ENCODE measurements around the gene RGS12.

The RGS12 gene

DNA sequence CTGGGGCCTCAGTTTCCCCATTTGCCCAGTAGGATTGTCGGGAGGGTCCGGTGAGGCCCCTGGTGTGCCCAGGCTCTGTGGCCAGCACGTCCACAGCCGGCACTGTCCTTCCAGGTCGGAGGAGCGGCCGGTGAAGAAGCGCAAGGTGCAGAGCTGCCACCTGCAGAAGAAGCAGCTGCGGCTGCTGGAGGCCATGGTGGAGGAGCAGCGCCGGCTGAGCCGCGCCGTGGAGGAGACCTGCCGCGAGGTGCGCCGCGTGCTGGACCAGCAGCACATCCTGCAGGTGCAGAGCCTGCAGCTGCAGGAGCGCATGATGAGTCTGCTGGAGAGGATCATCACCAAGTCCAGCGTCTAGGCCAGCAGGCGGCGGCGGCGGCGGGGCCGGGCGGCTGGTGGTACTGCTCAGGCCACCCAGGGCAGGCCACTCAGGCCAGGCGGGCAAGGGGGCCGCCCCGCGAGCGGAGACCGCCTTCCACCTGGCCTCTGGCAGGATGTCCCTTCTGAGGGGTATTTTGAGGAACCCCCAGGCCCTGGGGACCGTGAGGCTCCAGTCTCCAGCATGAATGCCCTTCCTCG, 37.1 kb upstream of the RGS12 start:
- no peak for DNase-seq

- DNase-seq = no peak
Observed at GRCh38 chr4:3256230-3257102, 36.4 kb upstream of the RGS12 start.

DNA sequence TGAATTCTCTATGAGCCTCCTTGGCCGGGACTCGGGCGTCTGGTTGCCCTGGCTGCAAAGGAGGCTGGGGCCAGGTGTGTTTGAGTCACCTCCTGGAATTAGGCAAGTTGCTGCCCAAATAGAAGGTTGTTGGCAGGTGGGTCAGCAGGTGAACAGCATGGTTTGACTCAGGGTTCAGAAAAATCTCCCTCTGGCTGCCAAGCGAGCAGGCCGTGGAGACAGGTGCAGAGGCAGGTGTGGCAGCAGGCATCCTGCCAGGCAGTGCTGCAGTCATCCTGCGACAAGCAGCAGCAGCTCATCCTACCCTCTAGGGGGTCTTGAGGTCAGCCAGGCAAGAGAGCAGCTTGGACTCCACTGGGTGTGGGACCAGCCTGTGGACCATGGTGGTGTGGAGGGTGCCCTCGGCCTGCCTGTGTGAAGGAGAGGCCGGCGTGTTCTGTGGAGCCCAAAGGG, 35.7 kb upstream of the RGS12 start:
- DNase-seq = no peak

DNA sequence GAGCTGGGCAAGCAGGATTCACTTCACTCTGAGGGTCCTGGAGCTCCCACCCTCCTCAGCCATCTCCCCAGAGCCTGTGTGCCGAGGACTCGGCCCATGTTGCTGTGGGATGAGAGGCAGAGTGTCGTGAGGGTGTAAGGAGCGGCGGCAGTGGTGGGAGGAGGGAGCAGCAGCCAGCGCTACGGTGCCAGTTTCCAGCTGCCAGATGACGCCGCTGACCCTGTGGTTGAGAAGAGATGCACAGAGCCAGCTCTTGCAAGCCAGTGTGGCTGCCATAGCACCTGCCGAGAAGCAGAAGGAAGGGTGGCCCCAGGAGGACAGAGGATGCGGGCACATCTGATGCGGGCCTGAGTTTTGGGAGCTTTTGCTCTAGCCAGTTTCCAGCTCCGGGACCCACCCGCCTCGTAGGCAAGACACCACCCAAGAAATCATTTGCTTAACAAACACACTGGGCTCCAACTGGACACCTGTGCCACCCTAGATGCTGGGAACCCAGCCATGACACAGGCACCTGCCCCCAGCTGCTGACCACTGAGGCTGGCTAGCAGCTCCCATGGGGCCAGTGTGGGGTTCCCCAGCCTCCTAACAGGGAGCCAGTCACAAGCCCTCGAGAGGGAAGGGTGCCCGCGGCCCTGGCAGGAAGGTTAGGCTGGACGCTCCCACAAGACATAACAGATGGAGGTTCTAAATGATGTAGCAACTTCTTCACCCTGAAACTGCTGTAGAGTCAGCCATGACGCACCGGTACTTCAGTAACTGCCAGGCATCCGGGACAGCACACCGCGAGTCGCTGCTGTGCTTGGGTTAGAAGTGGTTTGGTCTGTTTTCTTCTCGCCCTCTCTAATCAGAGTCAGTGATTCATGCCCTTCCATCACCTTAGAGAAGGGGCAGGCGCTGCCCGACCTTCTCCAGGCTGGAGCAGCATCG, 35.0 kb upstream of the RGS12 start:
- DNase-seq = peak; percentile 39

GRCh38 chr4:3261411-3262207, 31.2 kb upstream of the RGS12 start:
- DNase-seq = no peak

GRCh38 chr4:3262208-3263052, 30.4 kb upstream of the RGS12 start:
- DNase-seq = no peak

- no peak for DNase-seq
Observed at GRCh38 chr4:3263053-3263875, 29.6 kb upstream of the RGS12 start.

DNA sequence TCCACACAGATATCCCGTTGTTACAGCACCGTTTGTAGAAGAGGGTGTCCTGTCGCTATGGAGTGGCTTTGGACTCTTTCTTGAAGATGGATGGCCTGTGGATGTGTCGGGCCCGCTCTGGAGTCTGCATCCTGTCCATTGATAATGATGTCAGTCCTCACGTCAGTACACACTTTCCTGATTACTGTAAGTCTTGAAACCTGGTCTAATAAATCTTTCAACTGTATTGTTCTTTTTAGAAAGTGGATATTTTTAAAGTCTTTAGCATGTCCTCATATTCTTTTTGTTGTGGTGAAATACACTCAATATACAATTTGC, 29.0 kb upstream of the RGS12 start:
- DNase-seq = peak; percentile 22

DNA sequence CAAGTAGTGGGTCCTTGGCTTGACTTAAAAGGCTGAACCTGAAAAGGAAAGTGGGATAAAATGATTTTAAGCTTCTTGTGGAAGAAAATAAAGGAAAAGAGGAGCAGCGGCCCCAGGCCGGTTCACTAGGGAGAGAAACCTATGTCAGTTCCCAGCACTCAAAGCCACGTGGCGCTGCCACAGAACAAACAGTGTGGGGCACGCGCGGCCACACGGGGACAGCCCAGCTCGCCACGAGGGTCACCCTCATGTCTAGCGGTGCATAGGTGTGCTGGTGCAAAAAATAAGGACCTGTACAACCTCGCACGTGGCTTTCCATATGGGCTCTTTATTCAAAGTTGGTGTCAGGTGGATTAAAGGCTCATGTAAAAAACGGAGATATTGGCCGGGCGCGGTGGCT, 26.7 kb upstream of the RGS12 start:
- no peak for DNase-seq

DNA sequence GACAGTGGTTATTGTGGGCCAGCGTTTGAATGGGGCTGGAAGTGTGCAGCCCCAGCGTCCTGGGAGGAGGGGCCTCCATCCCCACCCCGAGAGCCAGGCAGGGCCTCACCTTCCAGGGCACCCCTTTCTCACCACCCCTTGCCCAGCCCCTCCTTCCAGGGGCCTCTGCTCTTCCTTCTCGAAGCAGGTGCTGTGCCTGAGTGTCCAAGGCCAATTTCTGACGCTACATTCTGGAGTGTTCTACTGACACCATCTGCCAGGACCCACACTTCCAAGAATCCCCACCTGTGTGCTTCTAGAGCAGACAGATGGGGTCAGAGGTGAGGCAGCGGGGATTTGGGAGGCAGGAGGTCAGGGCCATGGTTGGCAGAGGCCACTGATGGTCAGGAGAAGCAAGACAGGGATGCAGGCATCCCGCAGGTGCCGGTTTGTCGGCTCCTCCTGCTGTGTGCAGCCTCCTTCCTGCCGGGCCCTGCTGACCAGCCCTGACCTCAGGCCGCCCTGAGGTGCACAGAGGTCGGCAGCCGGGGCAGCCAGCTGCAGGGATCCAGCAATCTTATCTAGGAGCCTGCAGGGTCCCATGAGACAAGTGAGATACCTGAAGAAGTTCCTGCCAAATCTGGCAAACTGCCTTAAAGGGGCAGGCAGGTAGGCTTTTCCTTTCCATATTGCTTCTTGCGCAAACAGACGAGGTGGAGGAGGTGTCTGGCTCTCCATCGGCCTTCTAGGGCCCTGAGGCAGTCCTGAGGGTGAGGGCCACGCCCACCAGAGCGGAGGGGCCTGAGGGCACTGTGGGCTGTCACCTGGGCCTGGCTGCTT, 25.0 kb upstream of the RGS12 start:
- DNase-seq = no peak

DNA sequence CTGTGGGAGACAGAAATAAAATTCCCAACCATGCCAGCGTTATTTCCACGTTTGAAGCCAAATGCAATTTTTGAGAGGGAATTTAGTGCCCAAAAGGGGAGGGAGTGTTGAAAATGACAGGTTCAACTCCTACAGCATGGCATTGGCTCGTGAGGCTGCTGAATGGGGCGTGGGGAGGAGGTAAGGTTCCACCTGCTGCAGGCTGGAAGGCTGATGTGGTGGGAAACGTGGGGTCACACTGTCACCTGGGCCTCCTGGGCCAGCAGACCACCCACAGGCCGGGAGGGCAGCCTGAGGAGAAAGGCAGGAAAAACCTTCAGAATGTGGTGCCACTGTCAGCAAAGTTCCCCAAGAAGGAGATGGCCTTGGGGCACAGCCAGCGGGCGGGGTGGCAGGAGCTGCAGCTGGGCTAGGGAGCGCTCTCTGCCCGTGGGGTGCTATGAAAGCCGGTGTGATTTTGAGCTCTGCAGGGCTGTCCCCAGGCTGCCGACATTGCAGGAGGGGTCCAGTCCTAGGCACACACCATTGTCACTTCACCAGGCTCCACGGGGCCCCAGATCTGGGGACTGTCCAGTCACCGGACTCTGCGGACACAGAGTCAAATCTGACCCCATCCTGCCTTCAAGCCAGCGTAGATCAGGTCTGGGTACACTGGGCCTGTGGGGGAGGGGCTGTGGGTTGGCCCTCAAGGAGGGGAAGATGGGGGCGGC, 24.3 kb upstream of the RGS12 start:
- DNase-seq = no peak

GRCh38 chr4:3269105-3269927, 23.5 kb upstream of the RGS12 start:
- no peak for DNase-seq

DNA sequence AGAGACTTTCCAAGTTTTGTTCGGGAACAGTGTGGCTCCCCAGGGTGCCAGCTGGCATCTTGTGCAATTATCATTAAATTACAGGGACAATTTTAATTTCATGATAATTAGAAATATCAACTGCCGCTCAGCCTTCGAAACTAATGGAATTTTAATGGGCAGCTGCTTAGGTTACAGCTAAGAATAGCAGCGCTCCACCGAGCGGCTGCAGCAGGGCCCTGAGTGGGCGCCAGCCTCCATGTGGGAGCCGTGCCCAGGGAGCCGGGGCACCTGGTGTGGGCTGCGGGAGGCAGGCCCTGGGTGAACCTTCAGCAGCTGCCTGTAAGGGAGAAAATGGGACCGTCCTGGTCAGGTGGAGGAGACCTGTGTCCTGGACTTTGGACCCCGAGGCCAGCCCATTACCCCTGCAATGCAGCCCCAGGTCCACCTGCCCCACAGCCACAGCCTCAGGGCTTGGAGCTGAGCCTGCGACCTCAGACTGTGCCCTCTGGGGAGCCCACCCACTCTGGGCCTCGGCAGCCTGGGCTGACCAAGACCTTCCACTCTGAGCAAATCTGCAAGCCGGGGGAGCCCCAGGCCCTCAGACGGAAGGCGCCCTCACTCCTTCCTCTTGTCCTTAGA, 22.7 kb upstream of the RGS12 start:
- no peak for DNase-seq

DNA sequence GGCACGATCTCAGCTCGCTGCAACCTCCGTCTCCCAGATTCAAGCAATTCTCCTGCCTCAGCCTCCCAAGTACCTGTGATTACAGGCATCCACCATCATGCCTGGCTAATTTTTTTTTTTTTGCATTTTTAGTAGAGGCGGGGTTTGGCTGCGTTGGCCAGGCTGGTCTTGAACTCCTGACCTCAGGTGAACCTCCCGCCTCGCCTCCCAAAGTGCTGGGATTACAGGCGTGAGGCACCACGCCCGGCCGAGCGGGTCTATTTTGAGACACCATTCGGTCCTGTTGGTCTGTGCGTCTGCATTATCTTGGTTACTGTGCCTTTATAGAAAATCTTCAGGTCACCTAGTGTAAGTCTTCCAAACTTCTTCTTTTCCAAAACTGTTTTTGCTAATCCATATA, 21.7 kb upstream of the RGS12 start:
- no peak for DNase-seq

- peak; percentile 56 for DNase-seq
Observed at GRCh38 chr4:3276986-3277385, 15.8 kb upstream of the RGS12 start.

DNA sequence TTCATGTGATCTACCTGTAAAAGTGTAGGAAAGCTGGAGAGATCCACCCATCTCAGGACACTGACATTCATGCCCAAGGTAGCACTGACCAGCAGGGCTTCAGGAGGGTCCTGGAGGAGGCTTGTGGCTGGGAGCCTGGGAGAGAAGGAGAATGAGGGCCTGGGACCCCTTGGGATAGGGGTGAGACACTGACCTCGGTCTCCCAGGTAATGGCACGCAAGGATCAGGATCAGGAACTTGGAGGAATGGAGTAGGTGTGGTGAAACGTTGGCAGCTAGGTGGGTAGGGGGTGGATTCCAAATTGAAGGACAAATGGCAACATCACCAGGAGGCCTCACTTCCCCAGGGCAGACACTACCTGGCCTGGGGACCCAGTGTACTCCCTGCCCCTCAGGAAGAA, 12.4 kb upstream of the RGS12 start:
- no peak for DNase-seq

- no peak for DNase-seq
Observed at GRCh38 chr4:3283483-3283882, 9.3 kb upstream of the RGS12 start.

GRCh38 chr4:3283916-3284315, 8.9 kb upstream of the RGS12 start:
- no peak for DNase-seq
